Esophagus squamous epithelium (tissue), 4 donors: Measurements from ENCODE around the gene CENPE.

Source experiments
- POLR2A ChIP-seq, 4 donors: fragments of 450-650 bp; IDR thresholded peaks; one replicate each; pipeline ENCODE4 v1.6.1; 2017; ENCODE audit warnings: antibody characterized with exemption in 4 of 4, mild to moderate bottlenecking in 4 of 4, moderate library complexity in 3 of 4
- TF ChIP-seq, protein P1 (sequence below), 6 experiments: fragments of 450-650 bp in 4 of 6; fragments of 200-600 bp in 2 of 6; sonication (generic) in 2 of 6; IDR thresholded peaks; one replicate each; pipeline ENCODE4 v1.5.1; 2016 to 2019; ENCODE audit warnings: antibody characterized with exemption in 6 of 6, mild to moderate bottlenecking in 4 of 6, moderate library complexity in 4 of 6

GRCh38 chr4:103098341-103098740 is 99.8 kb downstream of the CENPE start:
- TF ChIP-seq, protein P1, sequence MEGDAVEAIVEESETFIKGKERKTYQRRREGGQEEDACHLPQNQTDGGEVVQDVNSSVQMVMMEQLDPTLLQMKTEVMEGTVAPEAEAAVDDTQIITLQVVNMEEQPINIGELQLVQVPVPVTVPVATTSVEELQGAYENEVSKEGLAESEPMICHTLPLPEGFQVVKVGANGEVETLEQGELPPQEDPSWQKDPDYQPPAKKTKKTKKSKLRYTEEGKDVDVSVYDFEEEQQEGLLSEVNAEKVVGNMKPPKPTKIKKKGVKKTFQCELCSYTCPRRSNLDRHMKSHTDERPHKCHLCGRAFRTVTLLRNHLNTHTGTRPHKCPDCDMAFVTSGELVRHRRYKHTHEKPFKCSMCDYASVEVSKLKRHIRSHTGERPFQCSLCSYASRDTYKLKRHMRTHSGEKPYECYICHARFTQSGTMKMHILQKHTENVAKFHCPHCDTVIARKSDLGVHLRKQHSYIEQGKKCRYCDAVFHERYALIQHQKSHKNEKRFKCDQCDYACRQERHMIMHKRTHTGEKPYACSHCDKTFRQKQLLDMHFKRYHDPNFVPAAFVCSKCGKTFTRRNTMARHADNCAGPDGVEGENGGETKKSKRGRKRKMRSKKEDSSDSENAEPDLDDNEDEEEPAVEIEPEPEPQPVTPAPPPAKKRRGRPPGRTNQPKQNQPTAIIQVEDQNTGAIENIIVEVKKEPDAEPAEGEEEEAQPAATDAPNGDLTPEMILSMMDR (IDR thresholded peaks at IDR 0.05), result no peak
- TF ChIP-seq POLR2A (IDR thresholded peaks at IDR 0.05), result no peak
